Peyer's patch (tissue), 4 donors: Measurements from ENCODE around the gene SIGLEC9. TPM values are rescaled to one million over a fixed set of nuclear protein-coding genes. Genes with fewer than 3 reads are reported as not detected.

Experiments used
- DNase-seq, 3 donors: peaks; one replicate each; pipeline ENCODE4 v3.0.0-alpha.2; 2017 to 2019
- H3K27ac ChIP-seq, 4 donors: fragments of 200-600 bp; sonication (generic); one replicate each; pipeline ENCODE4 v1.5.1; 2016 to 2019
- H3K27me3 ChIP-seq, 2 donors: fragments of 200-600 bp; sonication (generic); one replicate each; pipeline ENCODE4 v1.5.1; 2019
- H3K36me3 ChIP-seq, 3 donors: fragments of 200-600 bp; sonication (generic); one replicate each; pipeline ENCODE4 v1.5.1; 2016 to 2019
- H3K4me1 ChIP-seq, 4 donors: fragments of 200-600 bp; sonication (generic); one replicate each; pipeline ENCODE4 v1.5.1; 2016 to 2019
- H3K4me3 ChIP-seq, 4 donors: fragments of 200-600 bp; sonication (generic); 1 replicate in 3 of 4; 2 replicates in 1 of 4; pipeline ENCODE4 v1.5.1; 2016 to 2019; ENCODE audit warnings: mild to moderate bottlenecking in 1 of 4
- H3K9me3 ChIP-seq, 4 donors: fragments of 200-600 bp; sonication (generic); one replicate each; pipeline ENCODE4 v1.5.1; 2016 to 2019; ENCODE audit warnings: mild to moderate bottlenecking in 1 of 4
- POLR2A ChIP-seq, 2 donors: fragments of 450-650 bp; IDR thresholded peaks; one replicate each; pipeline ENCODE4 v1.5.1; 2017; ENCODE audit warnings: antibody characterized with exemption in 2 of 2, mild to moderate bottlenecking in 2 of 2, moderate library complexity in 2 of 2
- total RNA-seq, 4 donors: library from RNA; depleted of rRNA; stranded (reverse); fragments of >200 nt; gene quantifications; one replicate each; pipeline ENCODE4 v1.1.0, GENCODE V29; 2016
- TF ChIP-seq, protein P1 (sequence below), 6 experiments: fragments of 450-650 bp in 4 of 6; fragments of 200-600 bp in 2 of 6; sonication (generic) in 1 of 6; IDR thresholded peaks; one replicate each; pipeline ENCODE4 v1.5.1; 2017 to 2019; ENCODE audit warnings: antibody characterized with exemption in 6 of 6, mild to moderate bottlenecking in 3 of 6, moderate library complexity in 1 of 6

The SIGLEC9 gene
- total RNA-seq, 4 donors from 2014 or later = 1.9 to 2.1 TPM; not detected in 2

DNA sequence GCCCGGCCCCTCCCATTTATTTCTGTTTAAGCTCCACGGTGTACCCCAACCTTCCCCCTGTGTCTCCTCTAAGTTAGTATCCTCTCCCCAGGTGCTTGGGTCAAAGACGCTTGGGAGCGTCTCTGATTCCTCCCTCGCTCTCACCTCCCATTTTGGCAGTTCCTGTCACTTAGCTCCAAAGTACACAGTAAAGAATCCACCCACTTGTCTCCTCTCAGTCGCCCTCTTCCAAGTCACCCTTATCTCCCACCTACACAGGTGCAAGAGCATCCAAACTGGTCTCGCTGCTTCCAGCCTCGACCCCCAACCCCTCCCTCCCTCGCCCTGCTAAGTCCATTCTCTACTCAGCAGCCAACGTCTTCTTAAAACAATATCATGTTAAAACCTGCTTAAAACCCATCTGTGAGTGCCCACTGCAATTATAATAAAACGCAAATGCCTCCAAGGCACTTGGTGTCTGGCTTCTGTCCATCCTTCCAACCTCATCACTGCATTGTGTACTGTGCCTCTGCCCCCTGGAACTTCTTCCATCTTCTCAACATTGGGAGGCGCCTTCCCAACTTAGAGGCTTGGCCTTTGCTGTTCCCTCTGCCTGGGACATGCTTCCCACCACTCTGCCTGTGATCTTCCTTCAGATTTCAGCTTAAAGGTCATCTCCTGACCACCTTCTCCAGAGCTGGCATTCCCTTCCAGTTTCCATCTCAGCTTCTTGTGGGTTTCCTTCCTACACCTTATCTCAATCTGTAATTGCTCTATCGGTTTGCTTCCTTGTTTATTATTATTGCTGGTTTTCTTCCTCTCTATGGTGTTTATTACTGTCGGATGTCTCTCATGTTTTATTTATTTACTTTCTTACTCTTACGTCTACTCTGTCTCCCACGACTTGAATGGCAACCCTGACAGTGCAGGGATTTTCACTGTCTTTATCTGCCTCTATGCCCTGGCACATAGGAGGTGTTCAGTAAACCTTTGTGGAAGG, 32.5 kb upstream of the SIGLEC9 start:
- no peaks in the 10 kb centered on the region for H3K36me3 ChIP-seq
- no peaks in the 10 kb centered on the region for H3K27me3 ChIP-seq
- no peaks in the 10 kb centered on the region for H3K9me3 ChIP-seq
- H3K4me1 ChIP-seq = no peaks in the 10 kb centered on the region
- H3K27ac ChIP-seq = no peak overlapping the region
- DNase-seq = no peak
- no peak for TF ChIP-seq POLR2A (IDR thresholded peaks at IDR 0.05)
- no peak overlapping the region for H3K4me3 ChIP-seq

DNA sequence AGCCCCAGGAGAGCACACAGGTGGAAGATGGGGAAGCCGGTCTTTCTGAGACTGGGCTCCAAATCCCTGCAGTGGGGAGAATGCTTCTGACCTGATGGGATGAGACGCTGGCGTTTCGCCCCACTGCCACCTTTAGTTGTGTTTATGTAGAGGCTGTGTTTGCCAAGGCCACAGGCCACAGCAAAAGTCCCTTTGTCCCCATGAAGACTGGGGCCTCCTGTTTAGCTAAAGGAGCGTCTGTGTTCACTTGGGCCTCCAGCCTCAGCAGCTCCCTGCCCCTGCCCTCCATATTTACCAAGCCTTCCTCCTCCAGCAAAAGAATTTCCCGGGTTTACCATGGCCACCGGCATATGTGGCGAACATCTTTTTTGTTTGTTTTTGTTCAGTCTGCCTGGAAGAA, 31.6 kb upstream of the SIGLEC9 start:
- H3K27ac ChIP-seq = no peak overlapping the region
- no peak overlapping the region for H3K4me3 ChIP-seq
- no peaks in the 10 kb centered on the region for H3K4me1 ChIP-seq
- no peak for TF ChIP-seq POLR2A (IDR thresholded peaks at IDR 0.05)
- TF ChIP-seq, protein P1, sequence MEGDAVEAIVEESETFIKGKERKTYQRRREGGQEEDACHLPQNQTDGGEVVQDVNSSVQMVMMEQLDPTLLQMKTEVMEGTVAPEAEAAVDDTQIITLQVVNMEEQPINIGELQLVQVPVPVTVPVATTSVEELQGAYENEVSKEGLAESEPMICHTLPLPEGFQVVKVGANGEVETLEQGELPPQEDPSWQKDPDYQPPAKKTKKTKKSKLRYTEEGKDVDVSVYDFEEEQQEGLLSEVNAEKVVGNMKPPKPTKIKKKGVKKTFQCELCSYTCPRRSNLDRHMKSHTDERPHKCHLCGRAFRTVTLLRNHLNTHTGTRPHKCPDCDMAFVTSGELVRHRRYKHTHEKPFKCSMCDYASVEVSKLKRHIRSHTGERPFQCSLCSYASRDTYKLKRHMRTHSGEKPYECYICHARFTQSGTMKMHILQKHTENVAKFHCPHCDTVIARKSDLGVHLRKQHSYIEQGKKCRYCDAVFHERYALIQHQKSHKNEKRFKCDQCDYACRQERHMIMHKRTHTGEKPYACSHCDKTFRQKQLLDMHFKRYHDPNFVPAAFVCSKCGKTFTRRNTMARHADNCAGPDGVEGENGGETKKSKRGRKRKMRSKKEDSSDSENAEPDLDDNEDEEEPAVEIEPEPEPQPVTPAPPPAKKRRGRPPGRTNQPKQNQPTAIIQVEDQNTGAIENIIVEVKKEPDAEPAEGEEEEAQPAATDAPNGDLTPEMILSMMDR (IDR thresholded peaks at IDR 0.05) = no peak
- no peaks in the 10 kb centered on the region for H3K9me3 ChIP-seq
- peaks cover 0 to 5% (median 0%) of the 10 kb centered on the region in 3 donors for H3K36me3 ChIP-seq
- DNase-seq = no peak
- no peaks in the 10 kb centered on the region for H3K27me3 ChIP-seq

DNA sequence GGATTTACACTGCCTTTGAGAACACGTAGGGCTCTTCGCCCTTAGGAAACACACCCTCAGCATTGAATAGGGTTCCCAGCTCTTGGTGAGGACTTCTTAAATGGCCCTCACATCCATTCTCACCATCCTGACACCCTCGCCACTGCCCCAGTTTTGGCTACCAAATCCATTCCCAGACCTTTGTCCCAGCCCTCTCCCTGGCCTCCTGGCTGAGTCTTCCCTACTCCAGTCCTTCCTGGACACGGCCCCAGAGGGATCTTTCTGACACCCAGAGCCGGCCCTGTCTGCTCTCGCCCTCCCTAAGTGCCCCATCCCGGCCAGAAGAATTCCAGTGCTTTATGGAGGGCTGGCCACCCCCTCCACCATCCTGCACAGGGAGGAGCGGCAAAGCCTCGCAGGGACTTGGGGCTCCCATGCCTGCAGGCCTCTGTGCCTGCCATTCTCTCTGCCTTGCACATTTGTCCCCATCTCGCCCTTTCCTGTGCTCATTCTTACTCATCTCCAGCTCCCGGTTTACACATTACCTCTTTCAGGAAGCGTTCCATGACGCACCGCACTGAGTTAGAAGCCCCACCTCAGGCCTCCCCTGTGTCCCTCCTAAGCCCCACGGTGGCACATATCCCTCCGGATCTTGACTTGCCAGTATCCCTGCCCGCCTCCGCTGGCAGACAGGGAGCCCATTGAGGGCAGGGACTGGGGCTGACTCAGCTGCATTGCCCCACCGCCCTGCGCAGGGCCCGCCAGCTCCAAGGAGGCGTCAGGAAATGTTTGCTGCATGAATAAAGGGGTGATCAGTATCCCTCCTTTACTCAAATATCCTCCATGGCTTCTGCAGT, 31.0 kb upstream of the SIGLEC9 start:
- DNase-seq = no peak
- TF ChIP-seq, protein P1 (IDR thresholded peaks at IDR 0.05) = no peak
- no peak for TF ChIP-seq POLR2A (IDR thresholded peaks at IDR 0.05)
- Histone ChIP-seq H3K9me3 (no peaks in the 10 kb centered on the region), H3K27me3 (no peaks in the 10 kb centered on the region), H3K27ac (no peak overlapping the region), H3K36me3 (peaks cover 0 to 8% (median 0%) of the 10 kb centered on the region in 3 donors), H3K4me1 (no peaks in the 10 kb centered on the region), H3K4me3 (no peak overlapping the region)

DNA sequence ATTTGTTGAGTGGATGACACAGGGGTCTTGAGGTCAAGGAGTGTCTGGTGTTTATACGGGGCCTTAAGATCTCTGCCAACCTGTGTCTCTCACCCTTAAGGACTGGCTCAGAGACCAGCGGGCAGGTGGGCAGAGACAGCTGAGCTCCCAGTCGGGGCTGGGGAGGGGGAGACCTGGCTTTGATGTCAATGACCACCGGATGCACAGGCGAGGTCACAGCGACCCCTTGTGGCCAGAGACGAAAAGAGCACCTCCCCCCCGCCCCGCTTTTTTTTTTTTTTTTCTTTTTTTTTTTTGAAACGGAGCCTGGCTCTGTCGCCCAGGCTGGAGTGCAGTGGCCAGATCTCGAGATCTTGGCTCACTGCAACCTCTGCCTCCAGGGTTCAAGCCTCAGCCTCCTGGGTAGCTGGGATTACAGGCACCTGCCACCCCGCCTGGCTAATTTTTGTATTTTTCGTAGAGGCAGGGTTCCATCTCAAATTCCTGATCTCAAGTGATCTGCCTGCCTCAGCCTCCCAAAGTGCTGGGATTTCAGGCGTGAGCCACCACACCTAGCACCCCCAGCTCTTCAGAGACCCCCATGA, 29.9 kb upstream of the SIGLEC9 start:
- TF ChIP-seq, protein P1 (IDR thresholded peaks at IDR 0.05) = peak in 4 of 6 experiments; percentile 34 to 68 (median 37)
- TF ChIP-seq POLR2A (IDR thresholded peaks at IDR 0.05) = no peak
- Histone ChIP-seq H3K27me3 (no peaks in the 10 kb centered on the region), H3K4me3 (no peak overlapping the region), H3K4me1 (no peaks in the 10 kb centered on the region), H3K36me3 (peaks cover 0 to 9% (median 0%) of the 10 kb centered on the region in 3 donors), H3K9me3 (no peaks in the 10 kb centered on the region), H3K27ac (no peak overlapping the region)
- DNase-seq = no peak

- H3K4me3 ChIP-seq = no peak overlapping the region
- H3K27ac ChIP-seq = no peak overlapping the region
- TF ChIP-seq, protein P1 (IDR thresholded peaks at IDR 0.05) = no peak
- TF ChIP-seq POLR2A (IDR thresholded peaks at IDR 0.05) = no peak
- peaks cover 0 to 25% (median 0%) of the 10 kb centered on the region in 3 donors for H3K36me3 ChIP-seq
- peak in 1 of 3 donors; percentile 37 for DNase-seq
- no peaks in the 10 kb centered on the region for H3K9me3 ChIP-seq
- H3K27me3 ChIP-seq = no peaks in the 10 kb centered on the region
- no peaks in the 10 kb centered on the region for H3K4me1 ChIP-seq
Observed at GRCh38 chr19:51096473-51097165, 28.1 kb upstream of the SIGLEC9 start.
